Stromal cell of bone marrow (primary cell): ENCODE measurements around the gene GMDS.

Source experiments
- DNase-seq: peaks from one replicate; pipeline ENCODE4 v3.0.0-alpha.2; 2012; ENCODE audit warnings: low read depth

The GMDS gene

DNA sequence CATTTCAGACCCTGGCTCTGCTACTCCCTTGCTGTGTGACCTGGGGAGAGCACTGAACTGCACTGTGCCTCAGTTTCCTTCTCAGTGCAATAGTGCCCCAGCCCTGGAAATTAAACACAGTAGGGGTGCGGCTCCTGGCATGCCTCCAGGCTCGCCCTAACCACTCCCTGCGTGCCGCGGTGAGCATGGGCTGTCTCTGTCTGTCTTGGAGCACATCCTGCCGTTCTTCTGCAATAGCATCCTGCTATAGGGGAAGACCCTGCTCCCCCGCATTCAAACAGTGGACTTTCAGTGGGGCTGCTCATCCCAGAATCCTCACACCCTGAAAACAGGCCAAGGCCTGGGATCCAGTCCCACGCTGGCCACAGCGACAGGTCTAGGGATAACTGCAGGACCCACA lies 506.2 kb downstream of the GMDS start:
- DNase-seq: no peak

DNA sequence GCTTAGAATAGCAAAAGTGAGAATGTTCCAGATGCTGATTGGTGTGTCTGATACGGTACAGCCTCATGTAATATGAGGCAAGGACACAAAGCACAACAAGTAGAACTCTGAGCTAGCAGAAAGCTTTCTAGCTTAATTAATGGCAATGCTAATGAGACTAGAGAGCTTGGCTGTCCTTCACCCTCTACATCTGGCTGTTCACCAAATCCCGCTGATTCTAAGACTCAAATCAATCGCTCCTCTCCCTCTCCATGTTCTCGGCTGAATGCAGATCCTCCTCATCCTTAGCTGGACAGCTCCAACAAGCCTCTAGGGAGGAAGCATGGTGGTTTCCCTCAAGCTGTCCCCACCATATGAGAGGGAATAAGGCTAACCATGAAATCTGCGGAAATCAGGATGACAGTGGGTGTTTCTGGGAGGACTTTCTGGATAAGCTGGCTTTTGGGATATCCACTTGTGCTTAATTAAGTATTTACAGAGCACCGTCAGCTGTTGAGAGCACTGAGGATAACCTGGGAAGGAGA lies 506.8 kb downstream of the GMDS start:
- no peak for DNase-seq

DNA sequence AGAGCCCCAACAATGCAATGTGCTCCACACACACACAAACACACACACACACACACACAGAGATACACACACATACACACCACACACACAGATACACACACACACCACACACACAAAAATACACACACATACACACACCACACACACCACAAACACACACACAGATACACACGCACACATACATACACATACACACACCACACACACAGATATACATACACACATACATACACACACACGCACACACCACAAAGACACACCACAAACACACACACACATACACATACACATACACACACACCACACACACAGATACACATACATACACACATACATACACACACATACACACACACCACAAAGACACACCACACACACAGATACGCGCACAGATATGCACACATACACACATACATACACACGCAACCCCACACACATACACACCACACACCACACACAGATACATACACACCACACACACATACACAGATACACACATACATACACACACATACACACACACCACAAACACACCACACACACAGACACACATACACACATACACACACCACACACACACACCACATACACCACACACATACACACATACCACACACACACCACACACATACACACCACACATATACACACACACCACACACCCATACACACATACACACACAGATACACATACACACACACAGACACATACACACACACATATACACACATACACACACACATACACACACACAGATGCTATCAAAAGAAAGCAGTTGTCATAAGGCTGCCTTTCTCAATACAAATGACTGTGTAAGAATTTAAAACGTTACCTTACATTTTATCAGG lies 507.7 kb downstream of the GMDS start:
- no peak for DNase-seq

DNA sequence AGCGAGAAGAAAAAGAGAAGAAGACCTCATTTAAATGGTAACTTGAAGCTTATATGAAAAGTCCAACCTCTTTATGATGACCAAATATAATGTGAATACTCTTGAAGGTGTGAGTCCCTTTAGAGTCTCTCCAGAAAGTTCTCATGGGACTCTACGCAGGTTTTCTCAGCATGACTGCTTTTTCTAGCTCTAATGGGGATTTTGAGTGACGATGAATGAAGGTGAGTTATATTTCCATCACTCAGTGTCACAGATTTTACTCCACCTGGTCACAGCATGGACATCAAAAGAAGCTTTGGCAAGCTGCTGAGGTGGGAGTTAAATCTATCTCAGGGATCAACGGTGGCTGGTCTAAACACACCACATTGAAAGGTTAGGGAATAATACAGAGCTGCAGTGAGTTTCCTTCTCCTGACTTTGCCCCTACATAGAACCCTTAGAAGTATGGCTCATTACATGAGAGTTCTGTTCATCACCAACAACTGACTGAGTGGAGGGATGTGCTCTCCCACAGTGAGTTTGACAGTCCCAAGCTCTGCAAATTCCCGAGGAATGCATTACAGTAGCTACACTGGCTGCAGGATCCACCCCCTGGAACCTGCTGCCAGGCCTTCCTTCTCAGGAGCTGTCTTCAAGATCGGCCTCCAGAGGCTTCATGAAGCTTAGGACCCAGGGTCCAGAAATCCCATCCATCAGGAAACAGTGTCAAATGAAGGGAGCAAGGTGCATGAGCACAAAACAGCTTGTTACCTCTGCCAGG lies 508.9 kb downstream of the GMDS start:
- no peak for DNase-seq

DNA sequence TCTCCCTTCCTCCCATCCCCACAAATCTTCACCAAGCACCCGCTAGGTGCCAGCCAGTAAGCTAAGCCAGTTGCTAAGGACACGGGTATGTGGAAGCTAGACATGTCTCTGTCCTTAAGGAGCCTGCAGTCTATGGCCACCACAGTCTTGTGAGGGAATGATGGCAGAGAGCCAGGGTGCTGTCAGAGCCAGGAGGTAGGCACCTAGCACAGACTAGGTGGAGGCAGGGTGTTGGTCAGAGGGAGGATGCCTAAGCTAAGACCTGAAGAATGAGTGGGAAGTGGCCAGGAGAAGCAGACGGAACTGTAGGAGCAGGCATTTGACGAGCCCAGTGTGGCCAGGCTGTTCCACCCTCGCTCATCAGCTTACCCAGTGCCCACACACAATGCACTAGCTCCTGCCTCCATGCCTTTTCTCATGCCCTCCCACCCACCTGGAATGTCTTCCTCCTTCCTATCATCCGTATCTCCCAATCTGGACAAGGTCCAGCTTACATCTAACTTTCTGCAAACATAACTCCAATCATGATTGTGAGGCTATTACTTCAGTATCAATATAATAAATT lies 510.1 kb downstream of the GMDS start:
- no peak for DNase-seq

DNA sequence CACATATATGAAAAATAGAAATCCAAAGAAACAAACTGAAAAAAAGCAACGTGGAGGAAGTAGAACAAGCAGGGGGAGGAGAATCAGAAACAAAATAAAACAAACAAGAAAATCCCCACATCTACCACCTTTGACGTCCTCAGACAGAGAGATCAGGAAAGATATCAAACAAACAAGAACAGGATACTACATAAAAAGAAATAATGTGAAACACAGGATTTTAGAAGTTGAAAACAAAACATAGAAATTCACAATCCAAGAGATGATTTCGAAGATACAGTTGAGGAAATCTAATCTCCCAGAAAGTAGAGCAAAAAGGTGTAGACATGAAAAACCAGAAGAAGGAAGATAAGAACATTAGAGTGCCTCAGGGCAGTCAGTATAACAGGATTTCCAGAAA lies 514.5 kb downstream of the GMDS start:
- DNase-seq: no peak

DNA sequence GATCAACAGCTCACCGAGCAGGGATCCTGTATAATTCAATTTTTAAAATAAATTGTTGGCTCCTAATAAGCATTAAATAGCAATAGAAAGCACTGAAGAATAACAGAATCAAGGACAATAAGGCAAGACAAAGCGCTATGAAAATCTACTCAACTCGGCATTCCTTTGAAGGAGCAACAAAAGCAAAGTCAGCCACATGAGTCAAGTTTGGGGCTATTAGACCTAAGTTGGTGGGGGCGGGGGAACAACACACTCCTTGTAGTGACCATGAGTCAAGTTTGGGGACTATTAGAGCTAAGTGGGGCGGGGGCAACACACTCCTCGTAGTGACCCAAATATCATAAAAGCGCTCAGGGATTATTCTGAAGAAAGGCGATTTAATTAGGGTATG lies 515.7 kb downstream of the GMDS start:
- DNase-seq: no peak

DNA sequence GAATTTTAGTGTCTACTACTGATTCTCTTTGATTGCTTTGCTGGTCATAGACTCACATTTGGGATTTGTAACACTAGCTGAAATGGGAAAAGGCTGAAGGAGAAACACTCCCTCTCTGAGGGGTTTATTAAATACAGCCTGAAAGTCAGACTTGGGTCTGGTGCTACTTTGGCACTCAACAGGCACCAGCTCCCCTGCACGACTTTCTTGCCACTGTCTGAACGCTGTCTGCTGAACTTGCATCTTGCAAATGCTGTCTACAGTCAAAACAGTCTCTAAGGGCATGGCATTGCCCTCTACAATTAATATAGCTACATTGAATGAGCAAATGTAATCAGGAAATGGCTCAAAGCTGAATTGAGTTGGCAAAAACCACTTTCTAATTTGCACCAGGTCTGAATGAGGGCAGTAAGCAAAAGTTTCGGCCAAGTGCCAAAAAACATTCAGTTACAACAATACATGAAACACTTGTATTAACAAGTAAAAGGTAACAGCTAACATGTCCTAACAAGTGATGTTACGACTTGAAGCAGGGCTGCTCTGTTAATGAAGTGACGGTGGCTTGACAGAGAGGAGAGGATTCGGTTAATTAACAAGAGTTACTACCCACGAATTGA lies 516.2 kb downstream of the GMDS start:
- no peak for DNase-seq

DNA sequence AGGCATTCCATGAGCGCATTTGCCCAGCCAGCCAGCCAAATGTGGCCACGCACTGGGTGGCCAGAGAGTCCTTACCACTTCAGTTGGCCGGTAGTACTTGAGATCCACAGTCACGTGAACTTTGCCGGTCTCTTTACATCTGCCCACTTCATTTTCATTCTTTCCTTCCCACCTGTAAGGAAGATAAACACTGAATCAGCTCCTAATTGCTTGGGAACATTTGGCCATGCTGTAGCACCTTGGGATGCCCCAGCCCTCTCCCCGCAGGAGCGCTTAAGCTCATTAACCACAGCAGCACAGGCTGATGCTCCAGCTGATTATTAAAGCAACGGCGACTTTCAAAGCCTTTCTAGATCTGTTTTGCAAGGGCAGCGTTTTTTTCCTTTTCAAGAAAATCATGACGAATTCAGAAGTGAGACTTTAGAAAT lies 519.0 kb downstream of the GMDS start:
- DNase-seq: no peak

DNA sequence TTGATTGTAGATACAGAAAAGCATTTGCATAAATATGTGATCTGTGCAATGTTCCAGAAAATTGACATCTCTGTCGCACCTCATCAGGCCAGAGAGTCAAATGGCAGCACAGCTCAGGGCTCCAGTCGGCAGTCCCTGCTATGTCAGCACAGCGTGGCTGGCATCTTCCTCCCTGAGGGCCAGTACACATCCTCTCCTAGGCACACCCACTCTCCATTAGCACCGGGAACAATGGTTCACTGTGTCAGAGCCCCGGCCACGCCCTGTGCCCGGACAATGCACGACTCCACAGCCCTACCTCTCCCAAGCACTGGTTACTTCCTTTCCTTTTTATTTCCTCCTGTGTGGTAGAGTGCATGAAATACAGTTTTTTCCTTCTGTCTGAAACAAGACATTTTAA lies 520.8 kb downstream of the GMDS start:
- DNase-seq: no peak

DNA sequence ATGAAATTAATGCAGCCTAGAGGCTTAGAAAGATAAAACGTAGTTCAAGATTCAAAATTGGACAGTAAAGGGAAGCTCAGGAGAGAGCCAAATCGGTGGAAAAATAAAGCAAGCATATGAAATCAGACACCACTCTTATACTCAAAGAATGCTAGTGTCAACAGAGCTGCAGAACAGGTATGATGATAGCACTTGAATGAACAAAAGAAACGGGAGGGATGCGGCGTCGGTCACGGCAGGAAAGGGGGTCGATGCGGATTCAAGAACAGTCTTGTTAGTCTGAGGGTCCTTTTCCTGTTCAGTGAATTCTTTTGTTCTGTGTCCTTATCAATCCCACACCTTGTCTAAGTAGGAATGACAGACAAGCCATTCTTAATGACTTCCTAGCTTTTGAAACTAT lies 521.3 kb downstream of the GMDS start:
- no peak for DNase-seq

DNA sequence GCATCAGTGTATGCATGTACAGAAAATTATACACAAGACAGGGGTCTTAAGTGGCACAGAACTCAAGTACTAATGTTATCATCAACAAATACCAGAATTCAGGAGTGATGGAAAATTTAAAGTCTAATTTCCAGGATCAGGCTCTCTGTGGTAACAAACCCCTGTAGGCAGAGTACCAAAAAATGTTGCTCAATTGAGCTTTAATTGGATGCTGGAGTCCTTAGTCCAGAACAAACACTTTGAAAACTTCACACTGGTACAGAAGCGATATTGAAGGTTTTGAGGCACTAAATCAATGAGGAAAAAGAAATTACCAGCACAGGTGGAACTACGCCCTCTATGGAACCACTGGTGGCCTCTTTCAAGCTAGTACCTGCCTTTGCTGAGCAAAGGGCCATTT lies 522.6 kb downstream of the GMDS start:
- DNase-seq: no peak

DNA sequence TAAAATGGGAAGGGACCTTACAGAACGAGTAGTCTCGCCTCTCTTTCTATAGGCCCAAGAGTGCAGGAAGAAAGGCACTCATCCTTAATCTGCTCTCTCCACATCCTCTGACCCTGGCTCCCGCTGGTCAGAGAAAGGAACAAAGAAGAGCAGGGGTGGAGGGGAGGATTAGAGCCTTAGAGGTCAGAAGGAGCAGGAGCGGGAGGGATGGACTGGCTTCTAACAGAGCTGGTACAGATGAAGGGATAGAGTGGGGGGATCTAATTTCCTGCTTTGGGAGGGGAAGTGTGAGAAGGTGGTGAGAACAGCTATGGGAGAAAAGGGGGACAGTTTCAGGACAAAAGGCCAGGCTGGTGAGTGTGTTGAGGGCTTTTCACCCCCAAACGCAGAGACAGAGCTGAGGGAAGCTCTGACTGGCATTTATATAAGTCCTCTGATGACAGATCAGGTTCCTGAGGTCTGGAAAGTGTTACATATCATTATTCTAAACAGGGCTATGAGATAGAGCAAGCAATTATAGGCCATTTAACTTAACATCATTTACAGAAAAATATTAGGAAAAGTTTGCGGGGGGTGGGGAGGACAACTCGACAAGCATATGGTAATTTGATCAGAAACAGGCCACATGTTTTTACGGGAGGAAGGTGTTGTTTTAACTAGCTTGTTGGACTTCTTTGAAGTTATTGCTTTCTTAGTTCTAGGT lies 524.6 kb downstream of the GMDS start:
- DNase-seq: no peak

DNA sequence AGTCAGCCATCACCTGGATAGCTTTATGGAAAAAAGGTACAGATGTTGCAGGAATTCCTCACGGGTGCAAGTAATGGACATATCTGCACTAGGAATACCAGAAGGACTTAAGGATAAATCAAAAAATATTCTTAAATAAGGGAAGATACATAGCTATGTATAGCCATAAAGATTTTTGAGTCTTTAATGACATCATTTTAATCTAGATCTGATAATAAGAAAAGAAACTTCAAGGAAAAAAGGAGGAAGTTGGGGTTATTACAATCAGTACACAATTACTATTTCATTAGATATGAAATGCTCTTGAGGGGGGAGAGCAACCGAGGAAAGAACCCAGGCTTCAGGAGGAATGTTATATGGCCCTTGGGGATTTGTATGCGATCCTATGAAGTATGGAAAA lies 525.5 kb downstream of the GMDS start:
- no peak for DNase-seq

DNA sequence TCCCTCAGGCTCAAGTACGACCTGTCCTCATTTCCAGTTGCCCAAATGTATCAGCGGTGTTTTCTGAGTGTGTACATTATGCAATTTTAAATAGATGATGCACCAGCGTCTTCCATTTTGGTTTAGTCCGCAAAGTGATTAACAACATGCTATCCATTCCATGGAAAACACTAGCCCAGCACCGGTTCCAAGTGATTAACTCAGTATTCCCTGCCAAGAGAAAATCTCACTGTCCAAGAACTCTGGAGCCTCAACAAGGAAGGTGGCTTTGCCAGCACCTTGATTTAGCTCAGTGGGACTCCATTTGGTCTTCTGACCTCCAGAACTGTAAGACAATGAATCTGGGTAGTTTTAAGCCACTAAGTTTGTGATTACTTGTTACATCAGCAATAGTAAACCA lies 528.5 kb downstream of the GMDS start:
- no peak for DNase-seq

DNA sequence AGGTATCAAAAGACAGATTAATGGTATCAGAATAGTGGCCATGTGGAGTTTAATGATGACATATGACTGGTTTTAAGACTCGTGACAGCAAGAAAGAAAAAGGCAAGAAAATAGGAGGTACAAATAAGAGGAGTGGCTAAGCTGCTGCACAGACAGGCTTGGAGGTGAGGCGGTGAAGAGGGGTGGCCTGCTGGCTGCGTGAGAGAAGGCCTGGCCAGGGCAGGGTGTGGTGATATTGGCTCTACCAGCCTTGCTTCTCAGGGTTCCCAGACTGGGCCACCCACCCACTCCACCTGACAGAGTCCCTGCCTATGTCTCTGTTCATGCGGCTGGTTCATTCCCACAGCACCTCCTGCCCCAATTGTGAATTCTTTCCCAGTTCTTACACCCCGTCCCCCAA lies 529.0 kb downstream of the GMDS start:
- no peak for DNase-seq

DNA sequence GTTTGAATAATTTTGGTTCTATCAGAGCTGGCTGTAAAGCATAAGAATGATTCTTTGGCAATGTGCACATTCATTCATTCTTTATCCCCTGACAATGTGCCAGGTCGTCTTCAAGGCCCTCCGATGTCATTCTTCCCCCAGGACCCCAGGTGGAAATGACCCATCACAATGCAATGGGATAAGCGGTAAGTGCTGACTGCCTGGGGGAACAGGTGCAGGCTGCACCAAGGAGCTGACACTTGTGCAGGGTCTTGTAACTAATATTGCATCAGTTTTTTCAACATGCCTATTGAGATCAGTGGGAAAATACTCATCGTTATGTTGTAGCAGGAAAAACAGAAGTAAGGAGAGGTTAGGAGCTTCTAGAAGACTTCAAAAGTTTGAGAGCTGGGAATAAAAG lies 530.1 kb downstream of the GMDS start:
- no peak for DNase-seq

DNA sequence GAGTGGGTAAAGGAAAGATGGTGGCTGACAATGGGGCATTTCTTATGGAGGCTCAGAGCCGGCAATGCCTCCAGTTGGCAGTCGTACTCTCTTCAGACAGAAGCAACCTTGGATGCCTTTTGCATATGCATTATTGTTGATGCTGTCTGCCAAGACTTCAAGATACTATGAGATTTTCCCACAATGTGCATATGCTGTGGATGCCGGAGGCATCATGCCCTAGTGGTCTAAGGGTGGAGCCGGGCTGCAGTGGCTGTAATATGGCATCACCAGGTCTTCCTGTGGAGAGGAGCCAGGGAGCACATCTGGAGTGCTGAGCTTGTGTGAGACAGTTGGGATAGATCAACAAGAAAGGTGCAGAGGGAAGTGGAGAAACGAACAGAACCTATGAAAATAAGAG lies 530.8 kb downstream of the GMDS start:
- no peak for DNase-seq

DNA sequence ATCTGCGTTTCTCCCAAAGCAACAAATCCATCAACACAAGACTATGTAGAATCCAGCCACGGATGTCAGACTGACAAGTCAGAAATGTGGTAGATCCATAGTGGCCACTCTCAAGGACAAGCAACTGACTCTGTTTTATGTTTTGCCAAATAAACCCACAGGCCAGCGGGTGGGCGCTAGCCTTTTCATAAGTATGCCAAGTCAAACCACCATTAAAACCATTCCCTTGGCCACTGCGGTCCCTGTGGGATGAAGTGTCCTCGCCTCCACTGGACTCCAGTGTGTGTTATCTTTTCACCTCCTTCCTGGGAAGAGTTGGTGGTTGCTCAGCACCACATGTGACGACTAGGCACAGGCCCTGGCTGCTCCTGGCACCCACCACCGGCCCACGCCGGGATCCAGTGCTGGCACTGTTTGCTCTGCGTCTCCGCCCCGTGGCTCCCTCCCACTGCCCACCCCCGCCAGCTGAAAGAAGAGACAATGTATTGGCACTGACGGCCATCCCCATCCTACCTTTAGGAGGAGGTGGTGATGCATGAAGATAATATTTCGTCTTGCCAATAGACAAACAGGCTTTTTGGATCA lies 532.3 kb downstream of the GMDS start:
- no peak for DNase-seq

DNA sequence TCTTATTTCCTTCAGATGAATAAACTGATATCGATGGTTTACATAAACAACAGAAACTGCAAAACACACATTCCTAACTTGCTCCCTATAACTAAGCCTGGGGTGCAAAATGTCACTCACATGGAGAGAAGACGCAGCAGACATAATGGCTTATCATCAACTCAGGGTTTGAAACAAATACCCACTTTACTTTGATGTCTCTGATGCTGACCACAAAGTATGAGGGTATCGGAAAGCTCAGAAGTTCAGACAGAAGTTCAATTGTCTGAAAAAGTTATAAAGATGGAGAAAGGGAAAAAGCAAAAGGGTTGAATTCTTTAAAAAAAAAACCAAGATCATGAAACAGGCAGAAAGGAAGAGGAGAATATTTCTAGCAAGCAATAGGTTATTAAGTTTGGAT lies 533.0 kb downstream of the GMDS start:
- no peak for DNase-seq

DNA sequence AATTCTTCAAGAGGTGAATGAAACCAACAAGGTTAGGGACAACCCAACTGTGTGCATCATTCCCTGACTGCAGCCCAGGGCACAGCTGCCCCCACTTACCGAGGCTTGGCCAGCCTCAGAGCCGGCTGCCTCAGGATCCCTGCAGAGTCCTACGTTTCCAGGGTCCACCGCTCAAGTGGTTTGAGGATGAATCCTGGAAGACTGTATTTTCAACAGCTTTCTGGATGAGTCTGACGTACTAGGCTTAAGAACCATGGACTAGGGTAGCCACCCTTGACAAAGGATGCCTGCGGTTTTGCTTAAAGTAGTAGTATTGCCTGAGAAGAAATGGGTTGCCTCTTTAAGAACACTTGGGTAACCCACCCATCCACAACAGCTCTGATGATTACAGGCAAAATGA lies 534.3 kb downstream of the GMDS start:
- DNase-seq: no peak

DNA sequence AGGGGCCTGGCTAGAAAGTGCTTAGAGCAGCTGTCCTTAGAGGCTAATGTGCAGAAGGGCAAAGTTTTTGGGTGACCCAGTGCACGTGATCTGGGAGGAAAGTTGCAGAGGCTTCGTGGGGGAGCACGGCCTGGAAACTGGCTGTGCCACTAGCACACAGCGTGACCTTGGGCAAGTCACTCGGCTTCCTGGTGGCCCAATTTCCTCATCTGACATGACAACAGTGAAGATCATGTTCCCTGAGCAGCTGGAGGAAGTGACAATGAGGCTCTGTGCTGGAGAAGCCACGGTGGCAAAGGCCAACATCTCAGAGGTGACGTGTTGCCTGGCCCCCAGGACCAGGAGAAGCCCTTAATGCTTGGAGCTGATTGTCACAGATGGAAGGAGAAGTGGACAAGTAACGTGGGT lies 536.2 kb downstream of the GMDS start:
- DNase-seq: no peak
